H1 (cell line): Measurements from ENCODE around the gene LDLRAD3. TPM values are rescaled to one million over a fixed set of nuclear protein-coding genes. Genes with fewer than 3 reads are reported as not detected.

Experiments
- CTCF ChIA-PET: fragments of 300-600 bp; sonication (Branson Sonifier 250); formaldehyde crosslinking; loops from one replicate; lab custom pipeline; 2021; ENCODE audit not compliant: partially characterized antibody; lab: Charles Lee
- POLR2A ChIA-PET: fragments of 300-600 bp; sonication (Branson Sonifier 250); formaldehyde crosslinking; loops from one replicate; lab custom pipeline; 2021; ENCODE audit warnings: inconsistent platforms; ENCODE audit not compliant: partially characterized antibody; lab: Charles Lee
- DNase-seq, 2 experiments: peaks; one replicate each; pipeline versions ENCODE4 v3.0.0 to v3.0.0-alpha.2; 2010 to 2022; ENCODE audit warnings: low spot score in 2 of 2, low read depth in 1 of 2, mixed read lengths in 1 of 2
- FAIRE-seq: peaks from 2 replicates; lab custom pipeline; 2011; peaks lifted over from hg19 to GRCh38; lab: Jason Lieb, UNC
- H2AFZ ChIP-seq: 2 replicates; pipeline ENCODE4 v1.8.1; 2012; ENCODE audit warnings: low read length, inconsistent platforms
- H2AK5ac ChIP-seq: 2 replicates; pipeline ENCODE4 v1.6.1; 2013; ENCODE audit warnings: low read depth, low read length
- H2BK120ac ChIP-seq: replicated peaks from 2 replicates; pipeline ENCODE3; 2013; ENCODE audit warnings: low read depth, low read length, inconsistent platforms
- H2BK12ac ChIP-seq: 2 replicates; pipeline ENCODE4 v1.6.1; 2013; ENCODE audit warnings: low read depth, low read length
- H2BK15ac ChIP-seq: 2 replicates; pipeline ENCODE4 v1.6.1; 2013; ENCODE audit warnings: low read length
- H2BK20ac ChIP-seq: 2 replicates; pipeline ENCODE4 v1.6.1; 2013; ENCODE audit warnings: low read length
- H2BK5ac ChIP-seq: 2 replicates; pipeline ENCODE4 v1.6.1; 2013; ENCODE audit warnings: low read depth, low read length
- H3K14ac ChIP-seq: 2 replicates; pipeline ENCODE4 v1.6.1; 2013; ENCODE audit warnings: inconsistent platforms; ENCODE audit not compliant: insufficient read length
- H3K18ac ChIP-seq: 2 replicates; pipeline ENCODE4 v1.6.1; 2013; ENCODE audit warnings: low read length; ENCODE audit errors: extremely low read depth
- H3K23ac ChIP-seq: 2 replicates; pipeline ENCODE4 v1.6.1; 2013; ENCODE audit warnings: inconsistent platforms; ENCODE audit not compliant: insufficient read length
- H3K23me2 ChIP-seq: 2 replicates; pipeline ENCODE4 v1.6.1; 2013; ENCODE audit warnings: low read depth, low read length
- H3K27ac ChIP-seq: 2 replicates; pipeline ENCODE4 v1.6.1; 2011; ENCODE audit warnings: low read depth, low read length, inconsistent platforms
- H3K27me3 ChIP-seq, 4 experiments: replicated peaks in 1 of 4; 1 replicate in 1 of 4; 2 replicates in 3 of 4; pipeline versions ENCODE4 v1.6.1 to v1.8.1; 2011 to 2013; ENCODE audit warnings: low read length in 3 of 4, mild to moderate bottlenecking in 3 of 4, inconsistent platforms in 2 of 4, mixed read lengths in 2 of 4, moderate library complexity in 1 of 4; ENCODE audit not compliant: control insufficient read depth in 3 of 4, insufficient read depth in 3 of 4; ENCODE audit errors: extremely low read depth in 1 of 4
- H3K36me3 ChIP-seq, 4 experiments: 2 replicates each; pipeline versions ENCODE4 v1.6.1 to v1.8.1; 2011 to 2013; ENCODE audit warnings: mild to moderate bottlenecking in 4 of 4, low read length in 3 of 4, moderate library complexity in 2 of 4, control low read depth in 1 of 4, inconsistent platforms in 1 of 4; ENCODE audit not compliant: insufficient read depth in 4 of 4, control insufficient read depth in 2 of 4
- H3K4ac ChIP-seq: replicated peaks from 2 replicates; pipeline ENCODE3; 2013; ENCODE audit warnings: low read length, low read depth, mixed read lengths, inconsistent platforms; ENCODE audit not compliant: insufficient read length
- H3K4me1 ChIP-seq, 4 experiments: replicated peaks in 1 of 4; 1 replicate in 1 of 4; 2 replicates in 3 of 4; pipeline versions ENCODE4 v1.6.1 to v1.8.1; 2011 to 2013; ENCODE audit warnings: low read length in 3 of 4, inconsistent platforms in 2 of 4, mixed read lengths in 1 of 4; ENCODE audit not compliant: insufficient read depth in 4 of 4, control insufficient read depth in 3 of 4
- H3K4me2 ChIP-seq, 2 experiments: 2 replicates each; pipeline versions ENCODE4 v1.6.1 to v1.8.1; 2011 to 2013; ENCODE audit warnings: low read depth in 2 of 2, low read length in 2 of 2, control low read depth in 1 of 2, inconsistent platforms in 1 of 2, mild to moderate bottlenecking in 1 of 2; ENCODE audit not compliant: insufficient read depth in 1 of 2
- H3K4me3 ChIP-seq, 4 experiments: fragments of 200-600, 300-600 bp in 1 of 4; sonication (generic), shearing (Covaris generic), sonication (Bioruptor Twin) in 1 of 4; 2 replicates each; pipeline versions ENCODE4 v1.5.1 to v1.8.1; 2011 to 2016; ENCODE audit warnings: low read length in 4 of 4, low read depth in 3 of 4, control low read depth in 2 of 4, inconsistent platforms in 2 of 4, mild to moderate bottlenecking in 2 of 4, mixed read lengths in 1 of 4, moderate library complexity in 1 of 4; ENCODE audit not compliant: insufficient read depth in 2 of 4; ENCODE audit errors: extremely low read depth in 1 of 4
- H3K56ac ChIP-seq: replicated peaks from 2 replicates; pipeline ENCODE3; 2013; ENCODE audit warnings: low read depth, mild to moderate bottlenecking, mixed read lengths, low read length, inconsistent platforms; ENCODE audit not compliant: insufficient read length
- H3K79me1 ChIP-seq: 2 replicates; pipeline ENCODE4 v1.6.1; 2013; ENCODE audit warnings: low read depth, low read length, control low read depth
- H3K79me2 ChIP-seq, 2 experiments: 2 replicates each; pipeline versions ENCODE4 v1.6.1 to v1.8.1; 2012 to 2013; ENCODE audit warnings: low read length in 2 of 2, mild to moderate bottlenecking in 2 of 2, inconsistent platforms in 1 of 2; ENCODE audit not compliant: insufficient read depth in 2 of 2, control insufficient read depth in 1 of 2
- H3K9ac ChIP-seq, 4 experiments: replicated peaks in 1 of 4; 1 replicate in 1 of 4; 2 replicates in 3 of 4; pipeline versions ENCODE4 v1.6.1 to v1.8.1; 2011 to 2013; ENCODE audit warnings: low read depth in 3 of 4, low read length in 3 of 4, control low read depth in 2 of 4, mild to moderate bottlenecking in 2 of 4, moderate library complexity in 2 of 4, inconsistent platforms in 1 of 4; ENCODE audit errors: extremely low read depth in 1 of 4
- H3K9me3 ChIP-seq, 2 experiments: 2 replicates each; pipeline versions ENCODE4 v1.6.1 to v1.8.1; 2012 to 2013; ENCODE audit warnings: mild to moderate bottlenecking in 2 of 2, moderate library complexity in 2 of 2, control low read depth in 1 of 2, inconsistent platforms in 1 of 2, low read depth in 1 of 2, low read length in 1 of 2, mixed read lengths in 1 of 2; ENCODE audit not compliant: insufficient read depth in 2 of 2
- H4K20me1 ChIP-seq, 2 experiments: replicated peaks in 1 of 2; 2 replicates each; pipeline versions ENCODE3 to v1.8.1; 2011 to 2013; ENCODE audit warnings: inconsistent platforms in 2 of 2, low read length in 2 of 2, mild to moderate bottlenecking in 1 of 2; ENCODE audit not compliant: insufficient read depth in 2 of 2, control insufficient read depth in 1 of 2
- H4K5ac ChIP-seq: 2 replicates; pipeline ENCODE4 v1.6.1; 2013; ENCODE audit warnings: low read length, low read depth, mixed read lengths, inconsistent platforms; ENCODE audit not compliant: insufficient read length
- H4K8ac ChIP-seq: 2 replicates; pipeline ENCODE4 v1.8.0; 2013; ENCODE audit warnings: mild to moderate bottlenecking, moderate library complexity, low read length, inconsistent platforms; ENCODE audit not compliant: insufficient read depth; ENCODE audit errors: extremely low read depth
- H4K91ac ChIP-seq: replicated peaks from 2 replicates; pipeline ENCODE3; 2013; ENCODE audit warnings: low read length, mixed read lengths, inconsistent platforms; ENCODE audit not compliant: insufficient read length
- ASH2L ChIP-seq: fragments of 200-600, 300-600 bp; sonication (generic); IDR thresholded peaks from one replicate; pipeline ENCODE4 v1.7.1; 2017; ENCODE audit warnings: low read length
- BACH1 ChIP-seq: IDR thresholded peaks from 2 replicates; pipeline ENCODE4 v1.6.1; 2012; ENCODE audit warnings: low read length, improper control_type of control experiment
- GABPA ChIP-seq: IDR thresholded peaks from 2 replicates; pipeline ENCODE4 v1.6.1; 2011; ENCODE audit warnings: mild to moderate bottlenecking, low read length, moderate library complexity, borderline replicate concordance; ENCODE audit not compliant: insufficient read depth
- KDM1A ChIP-seq: fragments of 200-600, 300-600 bp; sonication (generic); IDR thresholded peaks from 2 replicates; pipeline ENCODE4 v1.7.1; 2016; ENCODE audit warnings: mild to moderate bottlenecking, low read length, borderline replicate concordance
- RAD21 ChIP-seq, 2 experiments: IDR thresholded peaks in 1 of 2; conservative IDR thresholded peaks in 1 of 2; 2 replicates each; pipeline ENCODE4 v1.6.1; 2011; ENCODE audit warnings: low read depth in 2 of 2, low read length in 2 of 2, improper control_type of control experiment in 1 of 2, inconsistent platforms in 1 of 2, mild to moderate bottlenecking in 1 of 2, moderate library complexity in 1 of 2
- SAP30 ChIP-seq: fragments of 300-600 bp; sonication (generic); IDR thresholded peaks from 2 replicates; pipeline ENCODE4 v1.7.1; 2012; ENCODE audit warnings: low read length, moderate library complexity, mild to moderate bottlenecking, inconsistent platforms; ENCODE audit not compliant: insufficient read depth, insufficient replicate concordance
- SP4 ChIP-seq: IDR thresholded peaks from 2 replicates; pipeline ENCODE4 v1.6.1; 2012; ENCODE audit warnings: low read length, inconsistent platforms
- SRF ChIP-seq: IDR thresholded peaks from 2 replicates; pipeline ENCODE4 v1.6.1; 2011; ENCODE audit warnings: mild to moderate bottlenecking, low read depth, low read length, moderate library complexity
- WGBS, 2 experiments: shearing (Covaris generic) in 1 of 2; methylation state at CpG; one replicate each; pipeline versions ENCODE4 v1.1.6 to v1.1.7; 2013 to 2015; ENCODE audit warnings: low lambda C conversion rate in 2 of 2, mixed read lengths in 2 of 2, inconsistent platforms in 1 of 2, low coverage in 1 of 2, missing lambda C conversion rate in 1 of 2; ENCODE audit not compliant: insufficient replicate concordance in 2 of 2, insufficient coverage in 1 of 2, insufficient read length in 1 of 2; ENCODE audit errors: extremely low coverage in 1 of 2, missing lambda C conversion rate in 1 of 2; 5-methylcytosine and 5-hydroxymethylcytosine counted together
- polyA plus RNA-seq, 7 experiments: library from polyadenylated mRNA; depleted of rRNA in 3 of 7; stranded (reverse) in 5 of 7; unstranded in 2 of 7; fragments of >200 nt in 5 of 7; fragments of 200-250 nt in 2 of 7; gene quantifications; 1 replicate in 5 of 7; 2 replicates in 1 of 7; 4 replicates in 1 of 7; pipeline versions ENCODE4 v1.2.1 to v1.2.3, GENCODE V29; 2011 to 2013; ENCODE audit warnings: missing spikeins in 2 of 7, mixed read lengths in 2 of 7
- total RNA-seq: library from RNA; stranded (reverse); fragmentation: NEBNext Ultra II Directional; extraction: Animal tissue kit (Norgen Biotek cat#: 25700); gene quantifications from 2 replicates; pipeline ENCODE4 v1.2.1, GENCODE V29; 2021
- TF ChIP-seq, protein P1 (sequence below): IDR thresholded peaks from 2 replicates; pipeline ENCODE4 v1.6.1; 2011; ENCODE audit warnings: low read depth, mild to moderate bottlenecking, low read length; ENCODE audit not compliant: insufficient read depth

Gene LDLRAD3
- total and polyA plus RNA-seq, 2 of the 8 experiments (the other 6 are each of a cell fraction or from before 2014, with no cell fraction given) = 18.6 to 22.8 TPM

DNA sequence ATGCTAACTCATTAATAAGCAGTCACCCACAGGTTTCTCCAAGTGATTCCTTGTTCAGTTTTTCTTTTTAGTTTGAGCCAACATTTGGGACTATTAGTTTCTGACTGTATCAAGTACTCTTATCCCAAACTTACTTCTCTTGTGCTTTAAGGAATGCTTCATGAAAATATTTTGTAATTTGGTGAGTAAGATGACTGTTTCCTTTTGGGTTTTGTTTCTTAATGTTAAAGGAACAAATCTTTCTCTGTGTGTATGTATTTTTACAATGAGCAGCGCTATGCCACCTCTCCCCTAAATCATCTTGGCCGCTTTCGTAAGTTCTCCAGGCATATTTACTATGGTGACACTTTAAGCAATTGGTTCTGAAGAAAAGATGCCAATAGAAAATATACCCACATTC, 72.4 kb downstream of the LDLRAD3 start:
- Histone ChIP-seq H3K79me1 (peaks cover 4% of the 10 kb centered on the region; the same call in 1 of the 2 replicates), H2BK5ac (no peak overlapping the region), H4K8ac (no peak overlapping the region), H3K9me3 (no peaks in the 10 kb centered on the region), H3K23ac (no peak overlapping the region), H3K18ac (no peak overlapping the region), H3K36me3 (no peaks in the 10 kb centered on the region), H3K4me1 (peaks cover 0 to 11% (median 2%) of the 10 kb centered on the region in 4 experiments; a peak in 3 of 7 replicates), H4K20me1 (peaks cover 0 to 2% of the 10 kb centered on the region in 2 experiments), H3K23me2 (no peaks in the 10 kb centered on the region; the same call in 1 of the 2 replicates), H3K4ac (no peak overlapping the region), H3K79me2 (peaks cover 0 to 68% of the 10 kb centered on the region in 2 experiments), H3K14ac (no peak overlapping the region), H2BK15ac (no peak overlapping the region), H4K5ac (no peak overlapping the region), H2BK12ac (no peak overlapping the region), H2BK20ac (no peak overlapping the region), H3K9ac (no peak overlapping the region), H3K56ac (no peak overlapping the region), H3K4me2 (no peak overlapping the region), H2BK120ac (no peak overlapping the region), H2AFZ (no peak overlapping the region), H2AK5ac (no peak overlapping the region), H3K27me3 (no peaks in the 10 kb centered on the region), H4K91ac (no peak overlapping the region), H3K27ac (no peak overlapping the region), H3K4me3 (no peak overlapping the region)
- CTCF ChIA-PET = interaction anchor here (1.5 to 2.7 kb wide), 3 partner anchors 27 to 195 kb away, joined by 6 to 10 read pairs (median 9); no protein-coding TSS in a partner anchor
- POLR2A ChIA-PET = no interaction called here
- FAIRE-seq (no peak), DNase-seq (no peak)
- TF ChIP-seq KDM1A (no peak), SRF (no peak), SAP30 (no peak), GABPA (no peak), SP4 (no peak), ASH2L (no peak), RAD21 (IDR thresholded peaks at IDR 0.05 in 1 of 2, conservative IDR thresholded peaks at IDR 0.05 in 1 of 2; ENCODE audit: low read depth in 2 of 2, low read length in 2 of 2) (no peak), BACH1 (no peak)
- TF ChIP-seq, protein P1, sequence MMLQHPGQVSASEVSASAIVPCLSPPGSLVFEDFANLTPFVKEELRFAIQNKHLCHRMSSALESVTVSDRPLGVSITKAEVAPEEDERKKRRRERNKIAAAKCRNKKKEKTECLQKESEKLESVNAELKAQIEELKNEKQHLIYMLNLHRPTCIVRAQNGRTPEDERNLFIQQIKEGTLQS = no peak
- 94% methylated on average over 3 of the region's 3 CpGs; no CpG with 5 or more reads in 1 of the 2 experiments for WGBS, 2 experiments
